ENCODE results near the gene GCGR. TPM values are rescaled to one million over a fixed set of nuclear protein-coding genes. Genes with fewer than 3 reads are reported as not detected.
A peak's percentile ranks its signal among the peaks of the same experiment; 100 is the strongest.

GCGR gene
- total and polyA plus RNA-seq, 2 of the 13 experiments (the other 11 are each of a cell fraction or from before 2014, with no cell fraction given) = 0.04 to 0.13 TPM

GRCh38 chr17:81854974-81855774, 51.2 kb downstream of the GCGR start (continued):
- no peak for TF ChIP-seq ZNF432 (CRISPR knock-in tag; IDR thresholded peaks at IDR 0.05; ENCODE audit: borderline replicate concordance)
- TF ChIP-seq MEIS2 (CRISPR knock-in tag; IDR thresholded peaks at IDR 0.05) = no peak
- no peak for TF ChIP-seq SIX1 (CRISPR knock-in tag; IDR thresholded peaks at IDR 0.05; ENCODE audit: borderline replicate concordance)
- no peak for TF ChIP-seq ZNF431 (CRISPR knock-in tag; IDR thresholded peaks at IDR 0.05; ENCODE audit: borderline replicate concordance, low read depth)
- TF ChIP-seq ZBTB46 (CRISPR knock-in tag; IDR thresholded peaks at IDR 0.05; ENCODE audit: borderline replicate concordance) = no peak
- no peak for TF ChIP-seq ZNF20 (CRISPR knock-in tag; IDR thresholded peaks at IDR 0.05)
- no peak for TF ChIP-seq ZNF503 (CRISPR knock-in tag; IDR thresholded peaks at IDR 0.05)
- TF ChIP-seq ZNF446 (CRISPR knock-in tag; IDR thresholded peaks at IDR 0.05) = no peak
- TF ChIP-seq ONECUT2 (CRISPR knock-in tag; IDR thresholded peaks at IDR 0.05) = no peak
- TF ChIP-seq ZNF564 (CRISPR knock-in tag; IDR thresholded peaks at IDR 0.05) = no peak
- no peak for TF ChIP-seq TFAP4 (IDR thresholded peaks at IDR 0.05; ENCODE audit: borderline replicate concordance, low read depth)
- TF ChIP-seq SMC3 (IDR thresholded peaks at IDR 0.05; ENCODE audit: low read length) = peak; percentile 18; the same call in 1 of the 2 replicates
- TF ChIP-seq ZC3H13 (CRISPR knock-in tag; IDR thresholded peaks at IDR 0.05) = 0 out of 2 replicates have a peak, but pooled peaks have one; percentile 53
- TF ChIP-seq MZF1 (CRISPR knock-in tag; IDR thresholded peaks at IDR 0.05; ENCODE audit: borderline replicate concordance) = no peak
- no peak for TF ChIP-seq KLF12 (CRISPR knock-in tag; IDR thresholded peaks at IDR 0.05; ENCODE audit: borderline replicate concordance)
- TF ChIP-seq TERF1 (CRISPR knock-in tag; IDR thresholded peaks at IDR 0.05) = no peak
- TF ChIP-seq RCOR2 (CRISPR knock-in tag; IDR thresholded peaks at IDR 0.05) = no peak
- no peak for TF ChIP-seq ZNF335 (CRISPR knock-in tag; IDR thresholded peaks at IDR 0.05)
- no peak for TF ChIP-seq WIZ (CRISPR knock-in tag; IDR thresholded peaks at IDR 0.05)
- TF ChIP-seq TGIF2 (CRISPR knock-in tag; IDR thresholded peaks at IDR 0.05) = no peak
- TF ChIP-seq IRF1 (CRISPR knock-in tag; IDR thresholded peaks at IDR 0.05; ENCODE audit: low read depth) = no peak

Measured in HepG2 (cell line).